ENCODE data around the gene ASIC2.

Gene ASIC2

DNA sequence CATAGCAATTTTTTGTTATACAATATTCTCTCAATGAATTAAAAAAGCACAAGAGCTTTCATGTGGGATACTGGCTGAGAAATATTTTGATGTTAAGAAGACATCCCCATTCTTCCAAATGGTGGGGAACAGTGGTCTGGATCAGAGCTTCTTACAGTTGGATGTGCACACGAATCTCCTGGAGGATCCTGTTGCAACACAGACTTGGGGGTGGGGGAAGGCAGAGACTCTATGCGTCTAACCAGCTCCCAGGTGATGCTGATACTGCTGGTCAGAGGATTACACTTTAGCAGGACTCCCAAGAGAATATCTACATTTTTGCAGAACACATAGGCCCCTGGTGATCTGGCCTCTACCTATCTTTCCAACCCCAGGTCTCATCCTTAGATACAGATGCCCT is 193.2 kb downstream of the ASIC2 start:
- in situ Hi-C loops (cut with MboI; ENCODE audit: low pct_unique_long_range_greater_than_20kb, low sequenced_read_pairs), result no loop called here
- no peak for DNase-seq

DNA sequence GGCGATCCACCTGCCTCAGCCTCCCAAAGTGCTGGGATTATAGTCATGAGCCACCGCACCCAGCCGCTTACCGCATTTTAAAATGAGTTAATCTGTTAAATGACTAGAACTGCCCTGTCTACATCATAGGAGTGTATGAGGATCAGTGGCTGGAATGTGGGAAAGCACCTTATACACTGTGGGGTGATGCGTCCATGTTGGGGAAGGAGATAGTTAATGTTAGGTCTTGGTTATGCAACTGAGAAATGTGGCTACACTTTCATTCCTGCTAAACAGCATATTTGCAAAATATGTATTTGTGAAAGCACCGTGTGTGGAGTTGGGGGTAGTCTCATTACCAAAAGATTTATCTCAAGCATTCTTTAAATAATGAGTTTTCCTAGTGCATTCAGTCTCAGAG is 193.8 kb downstream of the ASIC2 start:
- in situ Hi-C loops (cut with MboI; ENCODE audit: low pct_unique_long_range_greater_than_20kb, low sequenced_read_pairs), result no loop called here
- DNase-seq, result no peak

GRCh38 chr17:33097411-33097810 is 195.7 kb downstream of the ASIC2 start:
- no peak for DNase-seq
- in situ Hi-C loops (cut with MboI; ENCODE audit: low pct_unique_long_range_greater_than_20kb, low sequenced_read_pairs), result no loop called here

DNA sequence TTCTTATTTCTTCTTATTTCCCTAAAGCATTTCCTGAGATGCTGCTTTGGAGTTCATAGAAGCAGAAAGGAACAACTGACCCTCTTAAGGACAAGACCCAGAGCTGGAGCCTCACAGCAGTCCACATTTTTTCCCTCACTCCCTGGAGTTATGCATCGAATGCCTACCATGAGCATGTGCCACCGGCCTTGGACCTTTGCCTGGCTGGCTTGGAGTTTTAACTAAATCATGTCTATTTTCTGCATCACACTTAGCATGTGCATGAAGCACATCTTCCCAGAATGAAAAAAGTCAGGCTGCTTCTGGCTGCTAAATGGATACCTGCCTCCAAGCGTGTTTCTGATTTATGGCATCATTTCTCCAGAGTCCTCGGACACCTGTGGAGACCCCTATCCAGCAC is 196.9 kb downstream of the ASIC2 start:
- DNase-seq, result no peak
- in situ Hi-C loops (cut with MboI; ENCODE audit: low pct_unique_long_range_greater_than_20kb, low sequenced_read_pairs), result no loop called here

DNA sequence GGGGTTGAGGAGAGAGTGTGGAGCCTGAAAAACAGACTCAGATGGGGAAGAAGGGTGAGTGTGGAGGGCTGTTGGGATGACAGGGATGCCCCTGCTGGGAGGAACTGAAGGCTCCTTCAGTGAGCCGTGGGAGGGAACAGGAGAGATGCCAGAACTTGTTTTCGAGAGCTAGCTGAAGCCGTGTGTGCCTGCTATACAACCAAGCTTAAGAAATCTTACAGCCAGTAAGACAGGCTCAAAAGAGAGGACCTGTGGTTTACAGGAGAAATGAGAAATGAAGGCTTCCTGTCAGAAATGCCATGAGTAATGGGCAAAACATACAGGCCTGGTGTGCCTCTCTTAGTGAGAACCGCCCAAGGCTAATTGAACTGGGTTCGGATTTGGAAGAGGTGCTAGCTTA is 201.8 kb downstream of the ASIC2 start:
- in situ Hi-C loops (cut with MboI; ENCODE audit: low pct_unique_long_range_greater_than_20kb, low sequenced_read_pairs), result no loop called here
- no peak for DNase-seq

DNA sequence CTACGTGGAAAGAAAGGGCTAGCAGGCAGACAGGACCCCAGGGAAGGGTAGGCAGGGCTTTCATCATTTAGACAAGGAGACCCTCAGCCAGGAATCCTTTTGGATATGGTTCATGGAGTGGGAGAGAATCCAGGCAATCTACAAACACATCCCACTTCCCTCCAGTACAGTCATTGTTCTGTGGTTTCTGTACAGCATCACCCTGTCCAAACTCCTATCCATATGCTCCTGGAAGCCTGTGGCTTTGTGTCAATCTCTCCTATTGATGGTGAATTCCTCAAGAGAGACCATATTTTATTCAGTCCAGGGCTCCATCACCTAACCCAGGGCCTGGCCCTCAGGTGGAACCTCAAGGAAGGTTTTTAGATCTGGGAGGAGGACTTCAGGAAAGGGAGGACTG is 202.3 kb downstream of the ASIC2 start:
- no peak for DNase-seq
- in situ Hi-C loops (cut with MboI; ENCODE audit: low pct_unique_long_range_greater_than_20kb, low sequenced_read_pairs), result no loop called here

GRCh38 chr17:33086878-33087277 is 206.2 kb downstream of the ASIC2 start:
- in situ Hi-C loops (cut with MboI; ENCODE audit: low pct_unique_long_range_greater_than_20kb, low sequenced_read_pairs), result no loop called here
- no peak for DNase-seq

- no peak for DNase-seq
- in situ Hi-C loops (cut with MboI; ENCODE audit: low pct_unique_long_range_greater_than_20kb, low sequenced_read_pairs), result no loop called here
Measured at GRCh38 chr17:33086041-33086440, 207.1 kb downstream of the ASIC2 start.

DNA sequence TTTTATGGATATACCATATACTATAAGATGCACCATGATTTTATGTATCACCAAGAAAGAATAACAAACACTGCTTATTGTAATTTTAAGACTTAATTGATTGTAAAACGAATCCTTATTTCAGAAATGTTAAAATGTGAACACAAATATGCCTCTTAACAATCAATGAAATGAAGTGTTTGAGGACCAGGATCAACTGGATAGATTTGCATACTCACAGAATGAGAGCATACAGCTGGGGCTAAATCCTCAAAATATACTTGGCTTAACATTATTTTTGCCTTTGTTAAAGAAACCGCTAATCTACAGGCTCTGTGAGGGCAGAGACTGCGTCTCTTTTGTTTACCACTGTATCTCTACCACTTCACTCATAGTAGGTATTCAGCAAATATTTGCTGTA is 207.8 kb downstream of the ASIC2 start:
- in situ Hi-C loops (cut with MboI; ENCODE audit: low pct_unique_long_range_greater_than_20kb, low sequenced_read_pairs), result no loop called here
- DNase-seq, result no peak

DNA sequence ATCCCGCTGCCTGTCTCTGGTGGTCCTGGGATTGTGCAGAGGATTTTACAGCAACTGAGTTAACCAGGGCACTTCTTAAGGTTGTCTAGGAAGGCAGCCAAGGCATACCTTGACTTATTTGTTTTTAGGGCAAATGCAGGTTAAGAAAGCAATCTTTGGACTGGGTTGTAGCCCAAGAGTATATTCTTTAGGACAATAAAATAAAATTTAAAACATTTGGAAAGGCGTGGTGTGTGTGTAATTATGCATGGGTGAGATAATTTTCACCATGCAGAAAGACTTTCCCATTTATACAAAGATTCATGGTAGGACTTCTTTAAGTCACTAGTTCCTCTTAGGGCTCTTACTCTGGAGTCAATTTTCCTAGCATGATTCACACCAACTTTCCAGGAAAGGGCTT is 208.3 kb downstream of the ASIC2 start:
- no peak for DNase-seq
- in situ Hi-C loops (cut with MboI; ENCODE audit: low pct_unique_long_range_greater_than_20kb, low sequenced_read_pairs), result no loop called here

GRCh38 chr17:33082529-33083173 is 210.4 kb downstream of the ASIC2 start:
- no peak for DNase-seq
- in situ Hi-C loops (cut with MboI; ENCODE audit: low pct_unique_long_range_greater_than_20kb, low sequenced_read_pairs), result no loop called here

GRCh38 chr17:33080091-33080490 is 213.0 kb downstream of the ASIC2 start:
- in situ Hi-C loops (cut with MboI; ENCODE audit: low pct_unique_long_range_greater_than_20kb, low sequenced_read_pairs), result no loop called here
- DNase-seq, result no peak

DNA sequence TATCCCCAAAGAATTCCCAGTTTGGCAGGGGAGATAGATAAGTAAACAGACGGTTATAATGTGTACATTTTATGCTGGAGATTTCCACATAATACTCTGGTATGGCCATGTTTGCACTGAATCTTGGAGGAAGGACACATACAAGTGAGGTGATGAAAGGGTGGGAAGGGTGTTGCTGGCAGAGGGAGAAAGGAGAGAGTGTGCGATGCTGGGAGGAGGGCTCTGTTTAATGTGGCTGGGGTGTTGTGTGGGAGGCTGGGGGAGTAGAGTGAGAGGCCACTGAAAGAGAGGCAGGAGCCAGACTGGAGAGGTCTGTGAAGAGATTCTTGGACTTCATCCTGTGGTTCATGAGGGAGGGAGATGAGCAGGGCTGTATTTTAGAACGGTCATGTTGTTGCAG is 213.9 kb downstream of the ASIC2 start:
- DNase-seq, result no peak
- in situ Hi-C loops (cut with MboI; ENCODE audit: low pct_unique_long_range_greater_than_20kb, low sequenced_read_pairs), result no loop called here

GRCh38 chr17:33076979-33077378 is 216.1 kb downstream of the ASIC2 start:
- in situ Hi-C loops (cut with MboI; ENCODE audit: low pct_unique_long_range_greater_than_20kb, low sequenced_read_pairs), result no loop called here
- no peak for DNase-seq

DNA sequence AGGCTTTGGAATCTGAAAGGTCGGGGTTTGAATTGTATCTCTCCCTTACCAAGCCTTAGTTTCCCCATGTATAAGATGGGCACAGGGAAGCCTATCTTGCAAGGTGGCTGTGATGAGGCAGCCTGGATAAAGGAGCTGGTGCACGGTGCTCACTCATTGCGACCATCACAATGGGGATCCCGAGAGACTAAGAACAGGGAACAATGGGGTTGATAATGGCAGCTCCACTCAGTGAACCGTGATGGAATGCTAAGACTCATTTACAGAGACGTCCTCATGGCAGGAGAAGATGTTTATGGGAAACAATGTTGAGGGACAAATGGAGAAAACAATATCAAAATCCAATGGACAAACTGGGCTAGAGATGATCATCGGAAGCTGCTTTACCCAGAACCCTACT is 219.7 kb downstream of the ASIC2 start:
- no peak for DNase-seq
- in situ Hi-C loops (cut with MboI; ENCODE audit: low pct_unique_long_range_greater_than_20kb, low sequenced_read_pairs), result no loop called here

GRCh38 chr17:33072421-33073161 is 220.5 kb downstream of the ASIC2 start:
- DNase-seq, result no peak
- in situ Hi-C loops (cut with MboI; ENCODE audit: low pct_unique_long_range_greater_than_20kb, low sequenced_read_pairs), result no loop called here

DNA sequence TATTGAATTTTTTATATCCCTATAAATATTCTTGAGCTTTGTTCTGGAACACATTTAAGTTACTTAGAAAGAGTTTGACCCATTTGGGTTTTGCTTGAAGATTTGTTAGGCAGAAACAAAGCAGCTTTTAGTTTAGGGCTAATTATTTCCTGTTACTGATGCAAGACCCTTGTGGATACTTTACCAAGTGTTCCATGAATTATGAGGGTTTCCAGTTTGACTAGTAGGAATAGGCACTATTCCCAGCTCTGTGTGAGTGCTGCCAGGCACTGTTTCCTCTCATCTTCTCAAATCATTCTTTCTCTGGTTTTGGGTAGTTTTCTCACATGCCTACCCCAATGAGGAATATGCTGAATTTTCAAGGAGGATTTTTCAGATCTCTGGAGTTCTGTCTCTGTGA is 221.4 kb downstream of the ASIC2 start:
- in situ Hi-C loops (cut with MboI; ENCODE audit: low pct_unique_long_range_greater_than_20kb, low sequenced_read_pairs), result no loop called here

DNA sequence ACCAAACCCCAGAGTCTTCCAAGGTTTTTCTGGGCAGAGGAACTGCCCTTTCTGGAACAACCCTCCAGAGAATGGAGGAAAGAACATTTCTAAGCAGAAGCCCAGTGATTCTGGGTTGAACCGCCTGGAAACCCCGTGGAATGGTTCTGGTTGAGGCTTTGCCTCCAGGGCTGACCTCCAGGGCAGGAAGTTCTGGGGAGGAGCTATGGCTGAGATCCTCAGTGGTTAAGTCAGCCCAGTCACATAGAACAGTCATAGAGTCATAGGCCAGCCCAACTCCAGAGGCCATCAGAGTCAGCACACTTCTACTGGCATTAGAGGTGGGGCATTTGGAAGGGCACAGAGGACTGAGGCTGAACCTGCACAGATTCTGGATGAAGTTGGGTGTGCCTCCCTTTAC is 235.5 kb downstream of the ASIC2 start:
- no peak for DNase-seq
- in situ Hi-C loops (cut with MboI; ENCODE audit: low pct_unique_long_range_greater_than_20kb, low sequenced_read_pairs), result no loop called here

More for the DNA sequence above, 221.4 kb downstream of the ASIC2 start:
- no peak for DNase-seq

- no peak for DNase-seq
- in situ Hi-C loops (cut with MboI; ENCODE audit: low pct_unique_long_range_greater_than_20kb, low sequenced_read_pairs), result no loop called here
Measured at GRCh38 chr17:33056399-33057146, 236.5 kb downstream of the ASIC2 start.

DNA sequence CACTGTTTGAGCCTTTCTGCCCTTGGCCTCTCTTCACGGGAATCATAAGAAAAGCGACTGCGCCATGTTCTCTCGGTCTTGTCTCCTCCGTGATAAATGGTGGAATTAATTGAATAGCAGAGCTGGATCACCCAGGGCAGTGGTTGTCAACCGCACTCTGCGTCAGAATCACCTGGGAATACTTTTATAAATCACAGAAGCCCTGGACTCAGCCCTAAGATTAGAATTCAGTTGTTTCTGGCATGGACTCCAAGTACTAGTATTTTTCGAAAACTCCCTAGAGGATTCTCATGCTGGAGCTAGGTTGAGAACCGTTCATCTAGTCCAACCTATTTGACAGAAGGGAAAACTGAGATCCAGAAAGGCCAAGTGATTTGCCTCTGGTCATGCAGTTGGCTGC is 237.3 kb downstream of the ASIC2 start:
- no peak for DNase-seq
- in situ Hi-C loops (cut with MboI; ENCODE audit: low pct_unique_long_range_greater_than_20kb, low sequenced_read_pairs), result no loop called here

Data from KBM-7 (cell line).